Neural crest cell (in vitro differentiated cells): ENCODE measurements around the gene IGF2R. TPM values are rescaled to one million over a fixed set of nuclear protein-coding genes. Genes with fewer than 3 reads are reported as not detected.

ENCODE experiments used
- DNase-seq: peaks from one replicate; pipeline ENCODE4 v3.0.0; 2021; ENCODE audit warnings: low read depth, mixed read lengths, low spot score
- H3K27ac Mint-ChIP-seq: one replicate; pipeline ENCODE4 v1.8.0; 2021; ENCODE audit warnings: mild to moderate bottlenecking, mixed read lengths; ENCODE audit not compliant: unreplicated experiment
- H3K27me3 Mint-ChIP-seq: 2 replicates; pipeline ENCODE4 v1.8.0; 2021; ENCODE audit warnings: low read depth, mild to moderate bottlenecking, mixed read lengths
- H3K36me3 Mint-ChIP-seq: 2 replicates; pipeline ENCODE4 v1.8.0; 2021; ENCODE audit warnings: low read depth, mild to moderate bottlenecking, mixed read lengths
- H3K4me1 Mint-ChIP-seq: 2 replicates; pipeline ENCODE4 v1.8.0; 2021; ENCODE audit warnings: mixed read lengths
- H3K4me3 Mint-ChIP-seq: one replicate; pipeline ENCODE4 v1.8.0; 2021; ENCODE audit warnings: mild to moderate bottlenecking, mixed read lengths
- H3K9me3 Mint-ChIP-seq: 2 replicates; pipeline ENCODE4 v1.8.0; 2021; ENCODE audit warnings: mixed read lengths
- total RNA-seq: library from RNA; stranded (reverse); gene quantifications from 2 replicates; pipeline ENCODE4 v1.2.1, GENCODE V29; 2021
- TF ChIP-seq, protein P1 (sequence below): fragments of 200-600 bp; sonication (generic); conservative IDR thresholded peaks from 2 replicates; pipeline ENCODE4 v1.5.0; 2021; ENCODE audit warnings: antibody characterized with exemption, mild to moderate bottlenecking

IGF2R gene
- total RNA-seq, 1 donor from 2014 or later = 97.3 TPM

DNA sequence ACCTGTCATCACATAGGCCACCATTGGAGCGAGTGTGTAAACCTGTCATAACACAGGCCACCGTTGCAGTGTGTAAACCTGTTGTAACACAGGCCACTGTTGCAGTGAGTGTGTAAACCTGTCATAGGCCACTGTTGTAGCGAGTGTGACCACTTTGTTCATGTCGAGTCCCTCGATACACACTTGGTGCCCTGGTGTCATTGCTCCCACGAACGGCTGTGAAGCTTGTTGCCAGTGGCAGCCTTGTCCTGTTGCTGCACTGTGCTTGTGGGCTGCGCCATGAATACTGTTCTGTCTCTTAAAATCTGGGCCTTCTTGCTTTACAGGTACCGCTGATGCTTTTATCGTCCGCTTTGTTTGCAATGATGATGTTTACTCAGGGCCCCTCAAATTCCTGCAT lies 91.3 kb downstream of the IGF2R start:
- TF ChIP-seq, protein P1, sequence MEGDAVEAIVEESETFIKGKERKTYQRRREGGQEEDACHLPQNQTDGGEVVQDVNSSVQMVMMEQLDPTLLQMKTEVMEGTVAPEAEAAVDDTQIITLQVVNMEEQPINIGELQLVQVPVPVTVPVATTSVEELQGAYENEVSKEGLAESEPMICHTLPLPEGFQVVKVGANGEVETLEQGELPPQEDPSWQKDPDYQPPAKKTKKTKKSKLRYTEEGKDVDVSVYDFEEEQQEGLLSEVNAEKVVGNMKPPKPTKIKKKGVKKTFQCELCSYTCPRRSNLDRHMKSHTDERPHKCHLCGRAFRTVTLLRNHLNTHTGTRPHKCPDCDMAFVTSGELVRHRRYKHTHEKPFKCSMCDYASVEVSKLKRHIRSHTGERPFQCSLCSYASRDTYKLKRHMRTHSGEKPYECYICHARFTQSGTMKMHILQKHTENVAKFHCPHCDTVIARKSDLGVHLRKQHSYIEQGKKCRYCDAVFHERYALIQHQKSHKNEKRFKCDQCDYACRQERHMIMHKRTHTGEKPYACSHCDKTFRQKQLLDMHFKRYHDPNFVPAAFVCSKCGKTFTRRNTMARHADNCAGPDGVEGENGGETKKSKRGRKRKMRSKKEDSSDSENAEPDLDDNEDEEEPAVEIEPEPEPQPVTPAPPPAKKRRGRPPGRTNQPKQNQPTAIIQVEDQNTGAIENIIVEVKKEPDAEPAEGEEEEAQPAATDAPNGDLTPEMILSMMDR = no peak
- Mint-ChIP-seq H3K27ac (peak overlapping the region; percentile 63), H3K4me1 (no peaks in the 10 kb centered on the region), H3K36me3 (peaks cover 40% of the 10 kb centered on the region), H3K9me3 (no peaks in the 10 kb centered on the region), H3K4me3 (no peak overlapping the region), H3K27me3 (no peaks in the 10 kb centered on the region)
- DNase-seq = no peak

DNA sequence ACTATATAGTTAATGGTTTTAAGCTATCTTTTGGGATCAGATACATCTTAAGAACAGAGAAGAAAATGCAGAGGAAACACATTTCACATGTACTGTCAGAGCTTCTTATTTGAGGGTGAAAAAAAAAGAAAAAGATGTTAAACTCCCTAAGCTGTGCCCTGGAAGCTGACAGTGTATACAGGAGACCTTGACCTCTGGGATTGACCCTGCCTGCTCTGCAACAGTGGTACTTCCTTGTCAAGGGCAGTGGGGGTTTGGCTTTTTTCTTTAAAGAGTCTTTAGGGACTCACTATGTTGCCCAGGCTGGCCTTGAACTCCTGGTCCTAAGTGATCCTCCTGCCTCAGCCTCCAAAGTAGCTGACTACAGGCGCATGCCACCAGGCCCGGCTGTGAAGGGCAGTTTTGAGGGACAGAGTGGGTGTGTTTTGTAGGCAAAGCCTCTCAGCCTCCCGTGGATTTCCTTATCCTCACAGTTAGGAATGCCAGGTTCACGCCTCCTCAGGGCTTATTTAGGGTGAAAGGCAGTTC lies 92.1 kb downstream of the IGF2R start:
- Mint-ChIP-seq H3K36me3 (peaks cover 40% of the 10 kb centered on the region), H3K4me1 (no peaks in the 10 kb centered on the region), H3K9me3 (no peaks in the 10 kb centered on the region), H3K27ac (no peak overlapping the region), H3K27me3 (no peaks in the 10 kb centered on the region), H3K4me3 (no peak overlapping the region)
- TF ChIP-seq, protein P1 = no peak
- no peak for DNase-seq

DNA sequence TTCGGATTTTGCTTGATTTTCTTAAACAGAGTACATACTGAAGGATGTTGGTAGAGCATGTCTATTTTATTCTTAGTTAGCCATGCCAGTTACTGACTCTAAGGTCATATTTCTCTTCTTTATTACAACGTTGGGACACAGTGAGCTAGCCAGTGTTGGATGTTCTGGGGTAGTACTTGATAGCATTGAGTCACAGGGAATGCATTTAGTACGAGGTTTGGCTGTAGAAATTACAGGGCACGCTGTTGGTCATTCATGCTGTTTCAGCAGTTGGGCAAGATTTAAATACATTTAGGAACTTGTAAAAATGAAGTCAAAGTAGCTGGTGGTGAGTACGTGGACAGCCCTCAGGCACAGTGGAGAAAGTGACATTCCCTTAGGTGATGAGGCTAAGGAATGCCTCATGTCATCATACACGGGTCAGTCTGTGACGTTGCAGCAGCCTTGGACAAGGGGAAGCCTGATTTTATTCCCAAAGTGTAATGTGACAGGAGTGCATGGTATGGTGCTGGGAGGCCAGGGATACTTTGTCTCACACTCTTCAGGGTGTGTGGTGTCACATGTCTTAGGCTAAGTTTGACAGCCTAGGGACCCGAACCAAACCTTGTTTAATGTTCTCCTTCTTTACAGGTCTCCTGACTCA lies 95.0 kb downstream of the IGF2R start:
- H3K9me3 Mint-ChIP-seq = no peaks in the 10 kb centered on the region
- H3K27ac Mint-ChIP-seq = no peak overlapping the region
- H3K27me3 Mint-ChIP-seq = no peaks in the 10 kb centered on the region
- no peak overlapping the region for H3K4me3 Mint-ChIP-seq
- TF ChIP-seq, protein P1 = no peak
- peaks cover 42% of the 10 kb centered on the region for H3K36me3 Mint-ChIP-seq
- no peak for DNase-seq
- H3K4me1 Mint-ChIP-seq = no peaks in the 10 kb centered on the region

GRCh38 chr6:160065200-160065599 lies 96.3 kb downstream of the IGF2R start:
- no peak for DNase-seq
- Mint-ChIP-seq H3K27me3 (no peaks in the 10 kb centered on the region), H3K9me3 (no peaks in the 10 kb centered on the region), H3K36me3 (peaks cover 43% of the 10 kb centered on the region), H3K4me1 (no peaks in the 10 kb centered on the region), H3K27ac (no peak overlapping the region), H3K4me3 (no peak overlapping the region)
- TF ChIP-seq, protein P1 = no peak

DNA sequence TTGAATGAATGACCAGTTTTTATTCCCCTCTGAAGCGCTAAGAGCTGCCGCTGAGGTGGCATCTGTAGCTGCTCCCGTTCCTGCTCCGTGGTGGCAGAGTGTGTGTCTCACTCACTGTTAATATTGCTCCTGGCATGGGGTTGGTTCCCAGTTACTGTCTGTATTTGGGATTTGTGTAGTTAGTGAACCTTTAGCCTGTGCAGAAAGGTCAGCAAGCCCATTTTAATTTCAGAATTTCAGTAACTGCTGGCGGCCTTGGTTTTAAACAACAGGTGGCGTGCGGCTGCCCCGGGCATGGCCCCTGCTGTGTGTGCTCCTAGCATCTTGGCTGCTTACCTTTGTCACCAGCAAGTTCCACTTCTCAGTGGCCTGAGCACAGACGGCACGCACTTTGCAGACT lies 98.7 kb downstream of the IGF2R start:
- no peaks in the 10 kb centered on the region for H3K4me1 Mint-ChIP-seq
- H3K27ac Mint-ChIP-seq = no peak overlapping the region
- no peak for DNase-seq
- TF ChIP-seq, protein P1 = no peak
- no peaks in the 10 kb centered on the region for H3K9me3 Mint-ChIP-seq
- H3K27me3 Mint-ChIP-seq = no peaks in the 10 kb centered on the region
- H3K4me3 Mint-ChIP-seq = no peak overlapping the region
- H3K36me3 Mint-ChIP-seq = peaks cover 31% of the 10 kb centered on the region
